NCI-H446 (cell line): ENCODE data around the gene ITIH2.

Experiments
- DNase-seq, 2 experiments: peaks; one replicate each; lab custom pipeline; 2025; lab: John Stamatoyannopoulos, UW

Gene ITIH2

DNA sequence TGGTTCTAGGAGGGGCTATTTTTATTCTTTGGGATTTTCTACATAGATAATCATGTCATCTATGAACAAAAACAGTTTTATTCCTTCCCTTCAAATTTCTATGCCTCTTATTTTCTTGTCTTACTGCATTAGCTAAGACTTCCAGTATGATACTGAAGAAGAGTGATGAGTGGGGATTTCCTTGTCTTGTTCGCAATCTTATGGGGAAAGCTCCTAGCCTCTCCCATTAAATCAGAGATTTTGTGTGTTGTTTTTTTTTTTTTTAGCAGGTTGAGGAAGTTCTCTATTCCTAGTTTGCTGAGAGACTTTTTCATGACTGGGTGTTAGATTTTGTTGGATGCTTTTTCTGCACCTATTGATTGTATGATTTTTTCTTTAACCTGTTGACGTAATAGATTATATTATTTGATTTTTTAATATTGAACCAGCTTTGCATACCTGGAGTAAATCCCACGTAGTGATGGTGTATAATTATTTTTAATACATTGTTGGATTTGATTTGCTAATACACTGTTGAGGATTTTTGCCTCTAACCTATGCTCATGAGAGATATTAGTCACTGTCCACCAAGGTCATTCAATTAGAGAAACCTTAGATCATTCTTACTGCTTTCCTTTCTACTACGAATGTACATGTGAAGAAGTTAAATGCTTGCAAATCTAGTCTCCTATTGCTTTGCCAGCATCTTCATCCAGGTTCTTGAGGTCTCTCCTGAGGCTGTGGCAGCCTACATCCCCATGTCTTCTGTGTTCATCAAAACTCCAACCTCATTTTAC lies 91.3 kb downstream of the ITIH2 start:
- DNase-seq: no peak

DNA sequence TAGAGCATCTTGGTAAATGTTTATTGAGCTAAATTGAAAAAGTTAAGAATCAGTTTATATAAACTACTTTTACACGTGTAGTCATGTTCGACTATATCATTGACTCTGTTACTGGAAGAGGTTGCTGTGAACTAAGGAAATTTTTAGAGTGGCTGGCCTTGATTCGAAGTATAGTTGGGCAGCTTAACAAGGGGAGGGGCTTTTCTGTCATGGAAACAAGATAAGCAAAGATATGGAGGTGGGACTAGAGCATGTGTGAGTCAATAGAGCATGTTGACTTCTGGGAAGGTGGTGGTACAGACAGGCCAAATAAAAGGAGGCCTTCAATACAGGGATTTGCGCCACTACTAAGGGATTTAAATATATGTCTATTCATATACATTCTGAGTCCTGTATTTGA lies 92.5 kb downstream of the ITIH2 start:
- DNase-seq: no peak

DNA sequence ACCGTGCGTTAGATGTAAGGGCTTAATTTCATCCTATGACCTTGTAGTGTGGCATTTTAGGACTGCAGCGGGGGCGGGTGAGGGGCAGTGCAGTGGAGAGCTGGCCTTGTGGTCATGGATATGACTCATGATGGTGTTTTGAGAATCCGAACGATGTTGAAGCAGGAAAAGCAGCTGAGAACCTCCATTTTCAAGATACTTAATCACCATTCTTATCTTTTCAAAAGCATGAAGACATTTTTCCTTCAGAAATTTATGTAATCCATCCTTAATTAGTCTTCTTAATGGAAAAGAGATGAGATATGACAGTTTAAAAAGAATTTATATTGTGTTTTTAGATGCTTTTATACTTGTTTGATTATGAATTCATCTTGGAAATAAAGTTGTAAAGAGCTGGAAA lies 94.5 kb downstream of the ITIH2 start:
- DNase-seq: no peak
